ENCODE data around the gene FAM193A.
"Not testable (repeated sequence)": the region's sequence is repeated elsewhere in the genome, so short reads cannot be mapped to it uniquely, and the experiment has no call there.

The FAM193A gene

GRCh38 chr4:2570036-2570435 lies 33.6 kb downstream of the FAM193A start:
- DNase-seq (ENCODE audit: low read depth, low spot score), result no peak
- no peak overlapping the region for H3K27ac ChIP-seq

DNA sequence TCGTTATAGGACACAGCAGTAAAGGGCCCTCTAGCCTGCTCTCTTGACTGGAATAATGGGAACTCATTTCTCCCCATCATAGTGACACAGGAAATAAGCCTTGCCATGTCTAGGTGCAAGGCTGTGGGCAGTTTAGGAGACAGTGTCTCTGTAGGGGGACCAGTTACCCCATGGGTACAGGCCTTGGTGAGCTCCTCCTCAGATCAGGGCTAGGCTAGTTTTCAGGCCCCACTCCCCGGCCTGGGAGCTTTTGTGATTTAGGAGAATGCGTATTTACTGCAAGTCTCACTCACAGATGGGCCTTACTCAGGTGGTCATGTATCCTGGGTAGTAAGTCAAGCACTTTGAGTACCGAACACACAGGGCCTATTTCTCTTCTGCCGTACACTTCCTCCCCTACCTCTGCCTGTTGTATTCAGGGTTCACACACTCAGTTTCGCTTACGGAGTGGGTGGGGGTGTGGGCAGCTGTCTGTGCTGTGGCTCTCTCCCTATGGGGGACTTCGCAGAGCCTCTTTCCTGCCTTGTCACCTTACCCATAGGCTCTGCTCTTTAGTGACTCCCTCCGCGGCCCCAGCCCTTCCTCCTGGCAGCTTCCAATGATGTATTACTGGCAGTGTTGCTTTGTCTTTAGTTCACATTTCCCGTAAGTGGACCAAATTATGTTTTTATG lies 34.2 kb downstream of the FAM193A start:
- no peak overlapping the region for H3K27ac ChIP-seq
- DNase-seq (ENCODE audit: low read depth, low spot score), result no peak

DNA sequence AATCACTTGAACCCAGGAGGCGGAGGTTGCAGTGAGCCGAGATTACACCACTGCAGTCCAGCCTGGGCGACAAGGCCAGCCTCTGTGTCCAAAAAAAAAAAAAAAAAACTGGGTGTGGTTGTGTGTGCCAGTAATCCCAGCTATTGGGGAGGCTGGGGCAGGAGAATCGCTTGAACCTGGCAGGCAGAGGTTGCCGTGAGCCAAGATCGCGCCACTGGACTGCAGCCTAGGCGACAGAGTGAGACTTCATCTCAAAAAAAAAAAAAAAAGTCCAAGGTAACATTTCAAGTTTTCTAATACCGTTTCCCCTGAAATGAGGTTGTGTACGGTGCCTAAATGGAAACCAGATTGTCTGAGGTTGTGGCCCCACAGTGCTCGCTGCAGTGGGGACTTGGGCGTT lies 35.6 kb downstream of the FAM193A start:
- no peak for DNase-seq (ENCODE audit: low read depth, low spot score)
- no peak overlapping the region for H3K27ac ChIP-seq

- H3K27ac ChIP-seq, result no peak overlapping the region
- no peak for DNase-seq (ENCODE audit: low read depth, low spot score)
Measured at GRCh38 chr4:2572866-2573265, 36.4 kb downstream of the FAM193A start.

DNA sequence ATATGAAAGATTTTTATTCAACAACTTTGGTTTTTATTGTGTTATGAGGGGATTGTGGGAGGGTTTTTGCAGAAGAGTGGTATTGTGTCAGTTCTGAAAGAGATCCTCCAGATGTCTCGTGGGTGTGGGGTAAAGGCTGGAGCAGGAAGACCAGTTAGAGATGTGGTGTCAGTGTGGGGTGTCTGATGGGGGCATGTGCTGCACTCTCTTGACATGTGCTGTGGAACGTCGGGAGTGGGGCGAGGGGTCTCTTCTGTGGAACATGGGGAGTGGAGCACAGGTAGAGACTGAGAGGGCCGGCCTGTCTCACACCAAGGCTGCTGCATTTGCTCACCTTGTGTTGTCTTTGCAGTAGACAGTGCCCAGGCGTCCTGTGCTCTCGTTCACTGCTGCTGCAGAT lies 37.6 kb downstream of the FAM193A start:
- DNase-seq (ENCODE audit: low read depth, low spot score), result no peak
- no peak overlapping the region for H3K27ac ChIP-seq

DNA sequence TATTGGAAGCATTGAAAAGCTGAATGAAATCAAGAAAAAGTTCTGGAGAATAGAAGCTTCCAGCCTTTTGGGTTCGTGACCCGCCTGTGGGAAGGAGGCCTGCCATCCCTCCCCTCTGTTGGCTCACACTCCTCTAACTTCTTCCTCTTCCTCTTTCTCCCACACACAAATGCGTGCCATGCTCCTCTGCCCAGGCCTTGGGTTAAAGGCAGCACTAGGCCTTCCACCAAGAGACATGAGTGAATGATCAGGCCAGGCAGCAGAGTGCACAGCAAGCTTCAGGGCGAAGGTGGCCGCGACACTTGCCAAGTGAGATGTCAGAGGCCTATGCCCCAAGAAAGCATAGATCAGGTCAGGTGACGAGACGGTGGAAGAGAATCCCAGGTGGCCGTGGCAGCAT lies 38.4 kb downstream of the FAM193A start:
- DNase-seq (ENCODE audit: low read depth, low spot score), result no peak
- no peak overlapping the region for H3K27ac ChIP-seq

- DNase-seq (ENCODE audit: low read depth, low spot score), result no peak
- H3K27ac ChIP-seq, result no peak overlapping the region
Measured at GRCh38 chr4:2576290-2576689, 39.8 kb downstream of the FAM193A start.

GRCh38 chr4:2578106-2578505 lies 41.7 kb downstream of the FAM193A start:
- DNase-seq (ENCODE audit: low read depth, low spot score), result no peak
- no peak overlapping the region for H3K27ac ChIP-seq

DNA sequence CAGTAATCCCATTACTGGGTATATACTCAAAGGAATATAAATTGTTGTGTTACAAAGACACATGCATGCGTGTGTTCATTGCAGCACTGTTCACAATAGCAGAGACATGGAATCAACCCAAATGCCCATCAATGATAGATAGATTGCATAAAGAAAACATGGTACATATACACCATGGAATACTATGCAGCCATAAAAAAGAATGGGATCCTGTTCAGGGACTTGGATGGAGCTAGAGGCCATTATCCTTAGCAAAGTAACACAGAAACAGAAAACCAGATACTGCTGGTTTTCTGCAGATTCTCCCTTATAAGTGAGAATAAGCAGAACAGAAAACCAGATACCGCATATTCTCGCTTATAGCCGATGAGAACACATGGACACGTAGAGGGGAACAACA lies 43.5 kb downstream of the FAM193A start:
- H3K27ac ChIP-seq, result no peak overlapping the region
- no peak for DNase-seq (ENCODE audit: low read depth, low spot score)

- H3K27ac ChIP-seq, result peak overlapping the region; percentile 5
- no peak for DNase-seq (ENCODE audit: low read depth, low spot score)
Measured at GRCh38 chr4:2583092-2583491, 46.6 kb downstream of the FAM193A start.

DNA sequence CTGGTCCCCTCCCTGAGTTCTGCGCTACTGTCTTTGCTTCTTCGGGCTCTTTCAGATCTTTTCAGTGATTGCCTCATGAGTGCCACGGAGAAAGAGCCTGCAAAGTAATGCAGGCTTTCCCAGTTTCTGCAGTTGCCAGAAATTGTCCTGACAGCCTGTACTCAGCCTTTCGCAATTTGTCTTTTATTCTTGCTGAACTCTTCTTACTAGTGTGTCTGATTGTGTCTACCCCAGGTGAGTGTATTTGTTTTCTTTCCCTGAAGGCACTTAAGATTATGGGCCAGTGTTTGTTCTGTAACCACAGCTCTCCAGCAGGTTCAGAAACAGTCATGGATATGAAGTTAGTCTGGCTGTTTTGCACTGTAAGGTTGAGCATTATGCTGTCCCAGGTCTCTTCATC lies 47.1 kb downstream of the FAM193A start:
- H3K27ac ChIP-seq, result peak overlapping the region; percentile 5
- DNase-seq (ENCODE audit: low read depth, low spot score), result peak; percentile 54

- no peak overlapping the region for H3K27ac ChIP-seq
Measured at GRCh38 chr4:2586502-2586901, 50.1 kb downstream of the FAM193A start.

DNA sequence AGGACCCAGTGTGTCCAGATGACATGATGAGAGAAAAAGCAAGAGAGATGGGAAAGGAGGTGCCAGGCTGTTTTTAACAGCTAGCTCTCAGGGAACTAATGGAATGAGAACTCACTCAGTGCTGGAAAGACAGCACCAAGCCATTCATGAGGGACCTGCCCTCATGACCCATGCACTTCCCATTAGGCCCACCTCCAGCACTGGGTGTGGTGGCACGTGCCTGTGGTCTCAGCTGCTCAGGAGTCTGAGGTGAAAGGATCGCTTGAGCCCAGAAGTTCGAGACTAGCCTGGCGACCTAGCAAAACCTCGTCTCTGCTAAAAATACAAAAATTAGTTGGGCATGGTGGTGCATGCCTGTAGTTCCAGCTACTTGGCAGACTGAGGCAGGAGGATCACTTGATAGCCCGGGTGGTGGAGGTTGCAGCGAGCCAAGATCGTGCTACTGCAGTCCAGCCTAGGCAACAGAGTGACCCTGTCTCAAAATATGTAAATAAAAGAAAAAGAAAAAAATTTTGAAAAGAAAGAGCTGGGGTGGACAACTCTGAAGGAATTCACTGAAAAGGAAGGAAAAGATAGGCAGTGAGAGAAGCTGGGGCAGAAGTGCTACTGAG lies 50.9 kb downstream of the FAM193A start:
- no peak overlapping the region for H3K27ac ChIP-seq
- no peak for DNase-seq (ENCODE audit: low read depth, low spot score)

More at GRCh38 chr4:2586502-2586901, 50.1 kb downstream of the FAM193A start:
- DNase-seq (ENCODE audit: low read depth, low spot score), result no peak

DNA sequence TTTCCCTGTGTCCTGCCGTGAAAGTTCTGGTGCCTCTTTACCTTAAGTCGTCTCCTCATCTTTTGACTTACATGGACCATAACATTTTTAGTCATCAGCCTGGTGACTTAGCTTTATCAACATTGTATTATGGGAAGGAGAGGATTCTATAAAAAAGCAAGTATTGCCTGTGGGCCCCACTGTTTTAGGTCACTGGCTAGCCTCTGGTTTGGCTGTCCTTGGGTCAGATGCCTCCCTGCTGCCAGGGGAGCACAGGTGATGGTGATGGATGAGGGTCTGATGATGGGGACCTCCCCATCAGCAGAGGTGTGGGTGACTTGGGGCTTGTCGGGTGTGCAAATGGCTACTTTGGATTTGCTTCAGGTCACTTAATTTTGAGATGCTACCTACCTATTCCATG lies 51.8 kb downstream of the FAM193A start:
- H3K27ac ChIP-seq, result no peak overlapping the region

GRCh38 chr4:2591189-2591588 lies 54.7 kb downstream of the FAM193A start:
- no peak overlapping the region for H3K27ac ChIP-seq
- no peak for DNase-seq (ENCODE audit: low read depth, low spot score)

More for the DNA sequence above, 51.8 kb downstream of the FAM193A start:
- DNase-seq (ENCODE audit: low read depth, low spot score), result no peak

DNA sequence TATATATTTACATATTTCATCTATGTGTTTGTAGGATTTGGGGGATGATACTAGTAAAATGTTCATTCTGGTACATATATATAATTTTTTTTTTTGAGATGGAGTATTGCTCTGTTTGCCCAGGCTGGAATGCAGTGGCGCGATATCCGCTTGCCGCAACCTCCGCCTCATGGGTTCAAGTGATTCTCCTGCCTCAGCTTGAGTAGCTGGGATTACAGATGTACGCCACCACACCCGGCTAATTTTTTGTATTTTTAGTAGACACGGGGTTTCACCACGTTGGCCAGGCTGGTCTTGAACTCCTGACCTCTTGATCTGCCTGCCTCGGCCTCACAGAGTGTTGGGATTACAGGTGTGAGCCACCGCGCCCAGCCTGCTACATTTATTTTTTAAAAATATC lies 55.6 kb downstream of the FAM193A start:
- DNase-seq (ENCODE audit: low read depth, low spot score); H3K27ac ChIP-seq: not testable (repeated sequence)

DNA sequence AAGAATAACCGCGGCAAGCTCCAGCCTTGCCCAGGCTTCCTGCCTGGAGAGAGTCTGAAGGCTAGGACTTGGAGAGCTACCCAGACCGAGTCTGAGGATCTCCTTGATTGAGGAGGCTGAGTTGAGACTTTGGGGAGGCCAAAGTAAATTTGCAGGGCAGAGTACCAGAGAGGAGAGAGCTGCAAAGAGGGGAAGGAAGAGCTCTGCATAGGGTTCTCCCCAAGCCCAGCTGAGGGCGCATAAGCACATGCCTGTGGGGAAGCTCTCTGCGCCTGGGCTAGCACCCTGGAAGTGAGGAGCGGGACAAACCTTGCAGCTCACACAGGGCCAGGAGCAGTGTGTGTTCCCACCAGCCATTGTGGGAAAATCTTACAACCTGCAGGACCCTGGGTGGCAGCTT lies 56.1 kb downstream of the FAM193A start:
- H3K27ac ChIP-seq, result no peak overlapping the region
- DNase-seq (ENCODE audit: low read depth, low spot score), result no peak

- H3K27ac ChIP-seq, result no peak overlapping the region
- no peak for DNase-seq (ENCODE audit: low read depth, low spot score)
Measured at GRCh38 chr4:2593003-2593402, 56.6 kb downstream of the FAM193A start.

GRCh38 chr4:2595436-2595835 lies 59.0 kb downstream of the FAM193A start:
- H3K27ac ChIP-seq, result no peak overlapping the region
- no peak for DNase-seq (ENCODE audit: low read depth, low spot score)

DNA sequence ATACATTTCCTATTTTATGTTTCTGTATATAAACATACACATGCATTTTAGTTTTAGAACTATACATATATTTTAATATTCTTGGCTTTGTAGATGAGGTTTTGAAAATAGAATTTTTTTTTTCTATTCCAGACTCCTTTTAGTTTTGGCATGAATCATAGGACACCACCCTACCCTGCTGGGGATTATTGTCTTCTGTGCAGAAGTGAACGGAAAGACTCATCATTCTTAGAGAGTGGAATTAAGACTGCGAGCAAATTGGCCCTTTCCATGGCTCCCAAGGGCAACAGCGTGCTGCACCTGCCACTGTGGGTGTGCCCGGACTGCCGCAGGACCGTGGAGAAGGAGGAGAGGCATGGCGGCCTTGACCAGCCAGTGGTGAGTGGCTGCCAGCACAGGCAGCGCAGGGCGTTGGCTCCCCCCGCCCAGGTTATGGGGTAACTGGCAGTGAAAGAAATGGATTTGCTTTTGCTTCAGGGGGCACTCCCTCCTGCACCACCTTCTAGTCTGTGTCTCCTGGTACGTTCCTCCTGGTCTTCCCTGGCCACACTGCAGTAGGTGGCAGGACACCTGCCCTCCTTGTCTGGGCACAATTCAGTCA lies 59.6 kb downstream of the FAM193A start:
- DNase-seq (ENCODE audit: low read depth, low spot score), result no peak
- H3K27ac ChIP-seq, result no peak overlapping the region

DNA sequence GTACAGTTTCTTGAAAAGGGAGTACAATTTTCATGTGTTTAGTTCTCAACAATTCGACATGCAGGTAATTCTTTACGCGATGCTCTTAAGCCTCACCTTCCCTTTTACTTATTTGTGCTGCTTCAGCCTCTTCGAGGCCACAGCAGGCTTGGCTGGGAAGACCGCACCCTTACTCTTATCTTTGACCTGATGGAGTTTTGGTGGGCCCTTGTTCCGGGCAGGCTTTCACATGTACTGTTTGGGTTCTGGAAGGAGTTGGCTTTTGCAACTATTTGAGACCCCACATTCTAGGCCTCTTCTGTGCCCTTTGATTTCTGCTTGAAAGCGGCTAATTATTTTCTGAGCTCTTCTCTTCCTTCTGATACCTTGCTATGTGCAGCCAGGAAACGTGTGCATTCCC lies 60.2 kb downstream of the FAM193A start:
- no peak for DNase-seq (ENCODE audit: low read depth, low spot score)
- H3K27ac ChIP-seq, result no peak overlapping the region

Measured in epithelial cell of prostate (primary cell).